Karpas-422 (cell line): ENCODE data around the gene LCA5L. TPM values are rescaled to one million over a fixed set of nuclear protein-coding genes. Genes with fewer than 3 reads are reported as not detected.
A peak's percentile ranks its signal among the peaks of the same experiment; 100 is the strongest.

ENCODE experiments used
- DNase-seq: peaks from one replicate; pipeline ENCODE4 v3.0.0-alpha.2; 2015
- H2AFZ ChIP-seq: fragments of 200-600 bp; sonication (generic); 2 replicates; pipeline ENCODE4 v1.6.1; 2014; ENCODE audit warnings: antibody characterized with exemption, low read length, mixed read lengths
- H3K27ac ChIP-seq: fragments of 200-600 bp; sonication (generic); 2 replicates; pipeline ENCODE4 v1.5.1; 2014; ENCODE audit warnings: mild to moderate bottlenecking, low read length, moderate library complexity
- H3K27me3 ChIP-seq: fragments of 200-600 bp; sonication (generic); 2 replicates; pipeline ENCODE4 v1.6.1; 2014; ENCODE audit warnings: low read length, mixed read lengths
- H3K36me3 ChIP-seq: fragments of 200-600 bp; sonication (generic); 2 replicates; pipeline ENCODE4 v1.6.1; 2014; ENCODE audit warnings: low read length, mixed read lengths; ENCODE audit not compliant: insufficient read depth
- H3K4me1 ChIP-seq: fragments of 200-600 bp; sonication (generic); 2 replicates; pipeline ENCODE4 v1.6.1; 2014; ENCODE audit warnings: mild to moderate bottlenecking, low read length, mixed read lengths
- H3K4me2 ChIP-seq: fragments of 200-600 bp; sonication (generic); 2 replicates; pipeline ENCODE4 v1.6.1; 2014; ENCODE audit warnings: low read length, low read depth, mild to moderate bottlenecking; ENCODE audit not compliant: poor library complexity, severe bottlenecking
- H3K4me3 ChIP-seq: fragments of 200-600 bp; sonication (generic); 2 replicates; pipeline ENCODE4 v1.5.1; 2014; ENCODE audit warnings: mild to moderate bottlenecking, antibody characterized with exemption, low read length, mixed read lengths
- H3K79me2 ChIP-seq: fragments of 200-600 bp; sonication (generic); 2 replicates; pipeline ENCODE4 v1.6.1; 2014; ENCODE audit warnings: mild to moderate bottlenecking, low read length, mixed read lengths
- H3K9ac ChIP-seq: fragments of 200-600 bp; sonication (generic); 2 replicates; pipeline ENCODE4 v1.6.0; 2014; ENCODE audit warnings: low read length
- H3K9me2 ChIP-seq: fragments of 200-600 bp; sonication (generic), shearing (Covaris generic); replicated peaks from 2 replicates; pipeline ENCODE4 v1.6.0; 2014; ENCODE audit warnings: mild to moderate bottlenecking, low read length, moderate library complexity; ENCODE audit not compliant: insufficient read depth
- H3K9me3 ChIP-seq: fragments of 300-700, 200-600 bp; sonication (generic); 2 replicates; pipeline ENCODE4 v1.6.1; 2014; ENCODE audit warnings: low read length, mixed read lengths
- H4K20me1 ChIP-seq: fragments of 200-600 bp; sonication (generic); 2 replicates; pipeline ENCODE4 v1.6.1; 2014; ENCODE audit warnings: mild to moderate bottlenecking, antibody characterized with exemption, low read length, low read depth; ENCODE audit not compliant: insufficient read depth
- total RNA-seq: library from RNA; depleted of rRNA; stranded (reverse); fragments of >200 nt; shearing (Covaris generic); gene quantifications from 2 replicates; pipeline ENCODE4 v1.2.3, GENCODE V29; 2014; ENCODE audit warnings: low replicate concordance

The LCA5L gene
- total RNA-seq, 1 experiment from 2014 or later = not detected

DNA sequence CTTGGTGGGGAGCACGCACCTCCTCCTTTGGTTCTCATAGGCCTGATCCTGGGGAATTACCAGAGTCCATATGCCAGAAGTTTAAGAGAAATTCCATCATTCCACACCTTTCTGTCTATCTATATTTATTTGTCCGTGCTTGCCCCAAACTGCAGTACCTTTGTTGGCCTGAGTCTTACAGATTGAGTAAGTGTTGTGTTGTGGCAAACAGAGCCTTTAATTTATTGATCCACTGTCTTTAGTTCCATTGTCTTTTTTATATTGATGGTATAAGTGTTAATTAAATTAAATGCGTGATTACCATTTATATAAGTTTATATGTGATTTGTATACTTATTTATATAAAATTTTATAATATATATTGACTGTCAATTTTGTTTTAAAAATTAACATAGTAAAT is 11.1 kb upstream of the LCA5L start:
- no peaks in the 10 kb centered on the region for H3K9me2 ChIP-seq
- H3K79me2 ChIP-seq = no peaks in the 10 kb centered on the region
- H2AFZ ChIP-seq = no peak overlapping the region
- no peaks in the 10 kb centered on the region for H3K9me3 ChIP-seq
- no peak overlapping the region for H3K27ac ChIP-seq
- no peak overlapping the region for H3K9ac ChIP-seq
- H3K4me2 ChIP-seq = no peak overlapping the region
- no peaks in the 10 kb centered on the region; the same call in 1 of the 2 replicates for H4K20me1 ChIP-seq
- no peaks in the 10 kb centered on the region for H3K36me3 ChIP-seq
- H3K27me3 ChIP-seq = 0 out of 2 replicates have a peak, but pooled peaks cover 3% of the 10 kb centered on the region
- no peak for DNase-seq
- peaks cover 8% of the 10 kb centered on the region for H3K4me1 ChIP-seq
- no peak overlapping the region for H3K4me3 ChIP-seq

GRCh38 chr21:39454949-39455668 is 9.5 kb upstream of the LCA5L start:
- Histone ChIP-seq H3K27ac (no peak overlapping the region), H3K9me2 (no peaks in the 10 kb centered on the region), H3K4me2 (no peak overlapping the region), H3K9me3 (no peaks in the 10 kb centered on the region), H3K4me1 (peaks cover 8% of the 10 kb centered on the region), H3K9ac (no peak overlapping the region), H3K4me3 (no peak overlapping the region), H3K36me3 (no peaks in the 10 kb centered on the region), H2AFZ (no peak overlapping the region), H3K27me3 (0 out of 2 replicates have a peak, but pooled peaks cover 3% of the 10 kb centered on the region), H4K20me1 (no peaks in the 10 kb centered on the region; the same call in 1 of the 2 replicates), H3K79me2 (no peaks in the 10 kb centered on the region)
- no peak for DNase-seq

DNA sequence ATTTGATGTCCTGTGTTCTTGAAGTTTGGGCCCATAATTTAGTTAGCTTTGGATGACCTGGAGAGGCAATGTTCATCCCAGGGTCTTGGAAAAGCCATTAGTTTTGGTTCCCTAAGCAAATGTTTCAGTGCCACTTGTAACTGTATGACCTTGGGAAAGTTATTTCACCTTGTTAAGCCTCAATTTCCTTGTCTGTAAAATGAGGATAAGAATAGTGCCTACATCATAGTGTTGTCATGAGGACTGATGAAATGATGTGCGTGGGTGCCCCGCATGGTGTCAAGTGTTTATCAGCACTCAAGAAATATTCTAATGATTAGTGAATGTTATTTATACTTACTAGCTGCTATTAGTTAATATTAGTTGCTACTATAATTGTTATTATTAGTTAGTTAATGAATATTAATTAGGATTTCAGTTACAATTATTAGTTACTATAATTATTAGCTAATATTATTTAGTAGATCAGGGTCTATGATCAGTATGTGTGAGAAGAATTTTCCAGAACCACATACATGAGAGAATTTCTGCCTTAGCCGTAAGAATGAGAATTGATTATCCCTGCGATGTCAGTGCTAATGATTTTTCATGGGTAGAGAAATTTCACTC is 8.1 kb upstream of the LCA5L start:
- Histone ChIP-seq H3K4me1 (peaks cover 21% of the 10 kb centered on the region), H2AFZ (no peak overlapping the region), H3K9me2 (no peaks in the 10 kb centered on the region), H3K9me3 (no peaks in the 10 kb centered on the region), H3K27me3 (0 out of 2 replicates have a peak, but pooled peaks cover 3% of the 10 kb centered on the region), H3K79me2 (no peaks in the 10 kb centered on the region), H3K27ac (no peak overlapping the region), H4K20me1 (no peaks in the 10 kb centered on the region; the same call in 1 of the 2 replicates), H3K4me2 (no peak overlapping the region), H3K9ac (no peak overlapping the region), H3K4me3 (no peak overlapping the region), H3K36me3 (no peaks in the 10 kb centered on the region)
- DNase-seq = no peak

DNA sequence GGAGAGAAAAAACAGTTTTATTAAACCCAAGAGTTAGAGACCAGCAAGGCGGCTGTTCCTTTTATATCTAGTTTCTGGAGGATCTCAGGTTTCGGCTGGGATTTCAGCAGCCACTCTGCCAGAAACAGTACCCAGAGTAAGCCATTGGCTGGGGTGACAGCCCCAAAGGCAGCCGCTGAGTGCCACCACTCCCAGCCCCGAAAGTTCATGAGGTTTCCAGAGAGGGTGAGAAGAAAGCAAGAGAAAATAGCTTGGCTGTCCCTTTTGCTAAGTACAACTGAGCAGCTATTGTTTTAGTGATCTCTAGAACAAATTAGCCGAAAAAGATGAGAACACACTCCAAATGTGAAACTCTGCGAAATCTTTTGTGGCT is 7.4 kb upstream of the LCA5L start:
- DNase-seq = no peak
- H3K27me3 ChIP-seq = 0 out of 2 replicates have a peak, but pooled peaks cover 3% of the 10 kb centered on the region
- H3K4me2 ChIP-seq = no peak overlapping the region
- H3K9ac ChIP-seq = no peak overlapping the region
- H3K36me3 ChIP-seq = no peaks in the 10 kb centered on the region
- no peaks in the 10 kb centered on the region for H3K9me3 ChIP-seq
- no peaks in the 10 kb centered on the region for H3K9me2 ChIP-seq
- H4K20me1 ChIP-seq = no peaks in the 10 kb centered on the region; the same call in 1 of the 2 replicates
- H3K4me1 ChIP-seq = peaks cover 21% of the 10 kb centered on the region
- no peak overlapping the region for H2AFZ ChIP-seq
- no peaks in the 10 kb centered on the region for H3K79me2 ChIP-seq
- no peak overlapping the region for H3K4me3 ChIP-seq
- no peak overlapping the region for H3K27ac ChIP-seq

- H3K36me3 ChIP-seq = no peaks in the 10 kb centered on the region
- H3K27me3 ChIP-seq = 0 out of 2 replicates have a peak, but pooled peaks cover 3% of the 10 kb centered on the region
- H3K79me2 ChIP-seq = no peaks in the 10 kb centered on the region
- peaks cover 21% of the 10 kb centered on the region for H3K4me1 ChIP-seq
- no peaks in the 10 kb centered on the region for H3K9me3 ChIP-seq
- H3K27ac ChIP-seq = no peak overlapping the region
- no peak overlapping the region for H3K9ac ChIP-seq
- no peak overlapping the region for H2AFZ ChIP-seq
- no peaks in the 10 kb centered on the region; the same call in 1 of the 2 replicates for H4K20me1 ChIP-seq
- H3K4me2 ChIP-seq = no peak overlapping the region
- no peak for DNase-seq
- H3K9me2 ChIP-seq = no peaks in the 10 kb centered on the region
- no peak overlapping the region for H3K4me3 ChIP-seq
These were observed 6.8 kb upstream of the LCA5L start for GRCh38 chr21:39452207-39452969.

GRCh38 chr21:39451332-39452206 is 6.0 kb upstream of the LCA5L start, which contains the start of gene SH3BGR:
SH3BGR (plus strand) TSS chr21:39451970; CDS start chr21:39452097, 127 bp downstream.
- no peak for DNase-seq

GRCh38 chr21:39447264-39447663 is 1.7 kb upstream of the LCA5L start:
- peaks cover 40% of the 10 kb centered on the region for H3K4me1 ChIP-seq
- H3K79me2 ChIP-seq = no peaks in the 10 kb centered on the region
- no peaks in the 10 kb centered on the region for H3K9me3 ChIP-seq
- H3K27me3 ChIP-seq = 0 out of 2 replicates have a peak, but pooled peaks cover 3% of the 10 kb centered on the region
- no peak overlapping the region for H3K9ac ChIP-seq
- no peak overlapping the region for H3K4me2 ChIP-seq
- no peaks in the 10 kb centered on the region for H3K36me3 ChIP-seq
- H4K20me1 ChIP-seq = no peaks in the 10 kb centered on the region; the same call in 1 of the 2 replicates
- no peak overlapping the region for H3K4me3 ChIP-seq
- no peaks in the 10 kb centered on the region for H3K9me2 ChIP-seq
- no peak overlapping the region for H2AFZ ChIP-seq
- DNase-seq = no peak
- no peak overlapping the region for H3K27ac ChIP-seq

More at GRCh38 chr21:39451332-39452206, 6.0 kb upstream of the LCA5L start, which contains the start of gene SH3BGR:
- H3K9me3 ChIP-seq = no peaks in the 10 kb centered on the region
- no peak within 1 kb of the TSS for H3K27ac ChIP-seq
- H3K79me2 ChIP-seq = no peaks in the 10 kb centered on the region
- H2AFZ ChIP-seq = no peak within 1 kb of the TSS
- peaks cover 23% of the 10 kb centered on the region for H3K4me1 ChIP-seq
- no peaks in the 10 kb centered on the region for H3K36me3 ChIP-seq
- no peaks in the 10 kb centered on the region; the same call in 1 of the 2 replicates for H4K20me1 ChIP-seq
- H3K4me2 ChIP-seq = peak within 1 kb of the TSS; percentile 54
- H3K27me3 ChIP-seq = 0 out of 2 replicates have a peak, but pooled peaks cover 3% of the 10 kb centered on the region
- H3K9me2 ChIP-seq = no peaks in the 10 kb centered on the region
- no peak within 1 kb of the TSS for H3K4me3 ChIP-seq
- no peak within 1 kb of the TSS for H3K9ac ChIP-seq
